Uterus (tissue), 2 donors: Measurements from ENCODE around the gene RPGR.

Experiments used
- CTCF ChIP-seq, 4 experiments: fragments of 200-600 bp in 2 of 4; fragments of 450-650 bp in 2 of 4; sonication (generic) in 2 of 4; IDR thresholded peaks; one replicate each; pipeline ENCODE4 v1.5.1; 2016 to 2019; ENCODE audit warnings: antibody characterized with exemption in 4 of 4, mild to moderate bottlenecking in 2 of 4, moderate library complexity in 1 of 4
- POLR2A ChIP-seq, 2 donors: fragments of 450-650 bp; IDR thresholded peaks; one replicate each; pipeline ENCODE4 v1.6.1; 2016; ENCODE audit warnings: antibody characterized with exemption in 2 of 2, mild to moderate bottlenecking in 1 of 2, moderate library complexity in 1 of 2

- TF ChIP-seq CTCF (IDR thresholded peaks at IDR 0.05) (no peak), POLR2A (IDR thresholded peaks at IDR 0.05) (no peak)
Measured at GRCh38 chrX:38220415-38221390, 106.6 kb downstream of the RPGR start, which contains the start of gene SRPX.
